Measurements from ENCODE around the gene FAHD2B.
"Not testable (repeated sequence)": the region's sequence is repeated elsewhere in the genome, so short reads cannot be mapped to it uniquely, and the experiment has no call there.

The FAHD2B gene, protein sequence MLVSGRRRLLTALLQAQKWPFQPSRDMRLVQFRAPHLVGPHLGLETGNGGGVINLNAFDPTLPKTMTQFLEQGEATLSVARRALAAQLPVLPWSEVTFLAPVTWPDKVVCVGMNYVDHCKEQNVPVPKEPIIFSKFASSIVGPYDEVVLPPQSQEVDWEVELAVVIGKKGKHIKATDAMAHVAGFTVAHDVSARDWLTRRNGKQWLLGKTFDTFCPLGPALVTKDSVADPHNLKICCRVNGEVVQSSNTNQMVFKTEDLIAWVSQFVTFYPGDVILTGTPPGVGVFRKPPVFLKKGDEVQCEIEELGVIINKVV

DNA sequence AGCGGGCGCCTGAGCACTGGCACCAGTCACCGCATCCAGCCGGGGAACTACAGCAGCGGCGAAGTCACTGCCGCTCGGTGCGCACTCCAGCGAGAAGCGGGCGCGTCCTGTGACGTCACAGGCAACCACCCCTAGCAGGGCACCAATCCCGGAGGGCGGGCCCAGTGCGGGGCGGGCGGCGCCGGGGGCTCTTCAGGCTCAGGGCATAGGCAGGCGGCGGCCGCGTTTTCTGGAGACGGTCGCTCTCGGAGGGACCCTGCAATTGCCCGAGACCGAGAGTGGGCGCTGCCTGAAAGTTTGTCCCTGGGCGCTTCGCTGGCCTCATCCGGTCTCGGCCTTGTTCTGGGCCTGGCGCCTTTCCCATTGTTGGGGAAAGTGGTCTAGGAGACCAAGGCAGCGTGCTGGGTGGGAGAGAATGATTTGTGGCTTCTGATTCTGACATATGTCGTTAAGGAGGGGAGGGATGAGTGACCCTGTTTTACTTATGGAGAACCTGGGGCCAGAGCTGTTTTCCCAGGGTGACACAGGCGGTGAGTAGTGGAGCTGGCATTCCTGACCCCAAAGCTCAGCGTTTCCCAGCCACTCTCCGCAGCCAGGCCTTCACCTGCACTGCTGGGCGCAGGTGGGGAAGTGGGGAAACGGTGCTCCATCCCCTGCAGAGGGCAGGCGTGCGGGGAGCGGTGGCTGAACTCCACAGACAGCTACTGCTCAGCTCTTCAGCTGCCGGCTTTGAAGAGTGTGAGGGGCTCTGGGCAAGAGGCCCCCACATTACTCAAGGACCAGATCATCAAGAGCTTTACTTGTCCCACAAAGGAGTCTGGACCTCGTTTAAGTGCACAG lies at the start of gene FAHD2B:
TSS of gene FAHD2B (minus strand) at position 111 of the 840 bp plus-strand sequence. CDS start 3,176 bp downstream, outside the sequence.
- peak; percentile 53 to 78 for DNase-seq (ENCODE audit: low read depth in 1 of 2, low spot score in 1 of 2)

- DNase-seq (ENCODE audit: low read depth in 1 of 2, low spot score in 1 of 2) = not testable (repeated sequence)
These were observed 49.3 kb upstream of the FAHD2B start for GRCh38 chr2:97144016-97144415.

GRCh38 chr2:97129090-97129489 lies 34.4 kb upstream of the FAHD2B start:
- DNase-seq (ENCODE audit: low read depth in 1 of 2, low spot score in 1 of 2) = not testable (repeated sequence)

DNA sequence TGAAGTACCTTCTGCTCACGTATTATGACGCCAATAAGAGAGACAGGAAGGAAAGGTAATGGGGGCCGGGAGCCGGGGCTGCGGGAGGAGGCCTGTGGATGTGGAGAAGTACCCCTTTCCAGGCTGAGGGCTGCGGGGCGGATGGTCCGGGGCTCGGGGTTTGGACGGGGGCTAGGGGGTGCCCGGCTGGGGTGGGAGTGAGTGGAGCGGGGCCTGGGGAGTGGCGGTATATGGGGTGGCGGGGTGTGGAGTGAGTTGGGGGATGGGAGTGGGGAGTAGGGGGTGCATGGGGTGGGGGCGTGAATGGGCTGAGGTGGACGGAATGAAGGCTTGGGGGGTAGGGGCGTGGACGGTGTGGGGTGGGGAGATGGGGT lies 19.2 kb upstream of the FAHD2B start:
- not testable (repeated sequence) for DNase-seq (ENCODE audit: low read depth in 1 of 2, low spot score in 1 of 2)

GRCh38 chr2:97113050-97113881 lies 18.6 kb upstream of the FAHD2B start, which contains the start of gene ANKRD36:
ANKRD36 (plus strand) TSS chr2:97113153; CDS start chr2:97113740, 587 bp downstream.
- DNase-seq (ENCODE audit: low read depth in 1 of 2, low spot score in 1 of 2) = peak; percentile 73 to 77

GRCh38 chr2:97112320-97113049 lies 17.8 kb upstream of the FAHD2B start:
- DNase-seq (ENCODE audit: low read depth in 1 of 2, low spot score in 1 of 2) = peak; percentile 40 to 44

- DNase-seq (ENCODE audit: low read depth in 1 of 2, low spot score in 1 of 2) = not testable (repeated sequence)
These were observed 16.6 kb upstream of the FAHD2B start for GRCh38 chr2:97111246-97111645.

DNA sequence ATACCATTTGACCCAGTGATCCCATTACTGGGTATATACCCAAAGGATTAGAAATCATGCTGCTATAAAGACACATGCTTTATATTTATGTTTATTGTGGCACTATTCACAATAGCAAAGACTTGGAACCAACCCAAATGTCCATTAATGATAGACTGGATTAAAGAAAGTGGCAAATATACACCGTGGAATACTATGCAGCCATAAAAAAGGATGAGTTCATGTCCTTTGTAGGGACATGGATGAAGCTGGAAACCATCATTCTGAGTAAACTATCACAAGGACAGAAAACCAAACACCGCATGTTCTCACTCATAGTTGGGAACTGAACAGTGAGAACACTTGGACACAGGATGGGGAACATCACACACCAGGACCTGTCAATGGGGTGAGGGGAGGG lies 12.2 kb upstream of the FAHD2B start:
- DNase-seq (ENCODE audit: low read depth in 1 of 2, low spot score in 1 of 2) = not testable (repeated sequence)

DNA sequence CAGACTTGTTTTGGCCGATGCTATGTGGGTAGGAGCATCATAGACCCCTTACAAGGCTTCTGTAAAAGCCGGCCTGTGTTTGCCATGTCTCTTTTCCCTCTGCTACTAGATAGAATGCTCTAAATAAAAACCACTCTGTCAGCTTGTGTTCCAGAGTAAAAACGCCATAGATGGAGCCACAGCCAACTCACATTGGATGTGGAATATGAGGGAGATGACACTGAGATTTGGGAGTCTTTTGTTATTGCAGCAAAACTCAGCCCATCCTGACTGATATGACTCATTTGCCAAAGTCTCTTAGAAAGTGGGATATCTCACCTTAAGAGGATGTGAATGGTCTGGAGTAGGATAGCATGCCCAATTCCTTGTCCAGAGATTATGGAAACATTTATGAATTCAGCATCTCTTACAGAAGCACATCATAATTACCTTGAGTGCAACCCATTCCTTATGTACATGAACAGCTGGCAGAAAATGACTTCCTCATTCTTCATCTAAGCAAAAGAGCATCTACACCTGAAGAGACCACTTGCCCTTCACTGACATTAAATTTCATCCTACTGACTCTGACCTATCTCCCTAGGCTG lies 4.2 kb upstream of the FAHD2B start:
- DNase-seq (ENCODE audit: low read depth in 1 of 2, low spot score in 1 of 2) = not testable (repeated sequence)

- no peak for DNase-seq (ENCODE audit: low read depth in 1 of 2, low spot score in 1 of 2)
These were observed 979 bp upstream of the FAHD2B start for GRCh38 chr2:97095661-97096060.

GRCh38 chr2:97093983-97094771 lies 505 bp downstream of the FAHD2B start:
- DNase-seq (ENCODE audit: low read depth in 1 of 2, low spot score in 1 of 2) = not testable (repeated sequence)

GRCh38 chr2:97092946-97093345 lies 1.7 kb downstream of the FAHD2B start:
- not testable (repeated sequence) for DNase-seq (ENCODE audit: low read depth in 1 of 2, low spot score in 1 of 2)

GRCh38 chr2:97088706-97089105 lies 6.0 kb downstream of the FAHD2B start:
- not testable (repeated sequence) for DNase-seq (ENCODE audit: low read depth in 1 of 2, low spot score in 1 of 2)

DNA sequence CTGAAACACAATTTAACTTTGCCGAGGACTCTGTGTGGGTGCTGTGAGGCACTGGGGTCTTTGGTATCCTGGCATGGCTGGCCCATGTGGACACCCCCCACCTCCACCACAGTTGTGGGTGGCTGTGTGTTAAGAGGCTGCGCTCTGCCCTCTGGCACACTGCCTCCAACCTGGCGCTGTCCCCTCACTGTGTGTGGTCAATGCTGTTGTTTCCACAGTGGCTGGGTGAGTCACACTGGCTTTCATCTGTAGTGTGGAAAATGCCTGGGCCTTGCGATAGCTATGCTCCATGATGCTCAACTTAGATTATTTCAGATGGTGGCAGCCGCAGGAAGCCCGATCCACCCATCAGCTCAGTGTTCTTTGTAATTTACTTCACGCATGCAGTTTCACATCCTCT lies 9.6 kb downstream of the FAHD2B start:
- DNase-seq (ENCODE audit: low read depth in 1 of 2, low spot score in 1 of 2) = not testable (repeated sequence)

DNA sequence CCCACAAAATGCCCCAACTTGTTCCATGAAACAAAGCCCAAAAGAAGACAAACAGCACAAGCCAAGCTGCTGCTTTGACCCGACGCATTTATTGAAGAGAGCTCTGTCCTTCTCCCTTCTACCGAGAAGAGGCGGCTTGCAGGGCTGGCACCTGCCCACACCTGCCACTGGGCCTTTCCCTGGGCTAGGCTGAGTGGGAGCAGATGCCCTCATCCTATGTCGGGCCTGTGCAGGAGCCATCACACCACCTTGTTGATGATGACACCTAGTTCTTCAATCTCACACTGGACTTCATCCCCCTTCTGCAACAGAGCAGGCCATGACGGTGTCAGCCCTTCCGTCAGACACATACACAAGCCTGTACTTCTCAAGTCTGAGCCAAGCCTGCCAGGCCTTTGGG lies 11.2 kb downstream of the FAHD2B start:
- not testable (repeated sequence) for DNase-seq (ENCODE audit: low read depth in 1 of 2, low spot score in 1 of 2)

- not testable (repeated sequence) for DNase-seq (ENCODE audit: low read depth in 1 of 2, low spot score in 1 of 2)
These were observed 12.5 kb downstream of the FAHD2B start for GRCh38 chr2:97082206-97082605.

GRCh38 chr2:97080855-97081254 lies 13.8 kb downstream of the FAHD2B start:
- DNase-seq (ENCODE audit: low read depth in 1 of 2, low spot score in 1 of 2) = not testable (repeated sequence)

DNA sequence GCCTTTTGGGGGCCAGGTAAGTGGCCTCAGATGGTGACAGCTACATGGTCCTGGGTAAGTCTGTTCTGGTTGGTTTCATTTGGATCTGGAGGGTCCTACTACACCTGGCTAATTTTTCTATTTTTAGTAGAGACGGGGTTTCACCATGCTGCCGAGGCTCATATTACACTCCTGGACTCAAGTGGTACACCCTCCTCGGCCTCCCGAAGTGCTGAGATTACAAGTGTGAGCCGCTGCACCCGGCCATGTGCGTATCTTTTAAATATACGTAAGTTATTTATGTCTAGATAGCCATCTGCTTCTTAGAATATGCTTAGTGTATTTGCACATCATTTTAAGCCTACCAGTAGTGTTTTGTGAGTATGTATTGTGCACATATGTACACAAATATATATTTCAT lies 17.5 kb downstream of the FAHD2B start:
- DNase-seq (ENCODE audit: low read depth in 1 of 2, low spot score in 1 of 2) = not testable (repeated sequence)

DNA sequence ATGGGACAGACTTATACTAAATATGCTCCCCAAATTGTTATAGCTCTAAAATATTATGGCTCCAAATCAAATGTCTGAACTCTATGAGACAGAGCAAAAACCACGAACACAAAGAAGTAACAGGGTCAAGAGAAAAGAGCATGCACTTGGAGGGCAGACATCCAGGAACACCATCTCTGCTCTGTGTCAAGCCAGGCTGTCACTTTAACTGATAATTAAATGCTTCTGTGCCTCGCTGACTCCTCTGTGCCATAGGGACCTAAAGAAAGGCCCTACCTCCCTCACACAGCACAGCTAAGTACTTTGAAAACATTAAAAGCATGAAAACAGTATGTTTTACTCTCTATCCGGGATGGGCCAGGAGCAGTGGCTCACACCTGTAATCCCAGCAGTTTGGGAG lies 23.8 kb downstream of the FAHD2B start:
- DNase-seq (ENCODE audit: low read depth in 1 of 2, low spot score in 1 of 2) = not testable (repeated sequence)

Measured in activated CD4-positive, alpha-beta T cell treated with anti-CD3 and anti-CD28 coated beads, Interleukin-2, amount 50 U/mL, for 24 hours (primary cell).